ENCODE measurements around the gene CCDC171.

DNA sequence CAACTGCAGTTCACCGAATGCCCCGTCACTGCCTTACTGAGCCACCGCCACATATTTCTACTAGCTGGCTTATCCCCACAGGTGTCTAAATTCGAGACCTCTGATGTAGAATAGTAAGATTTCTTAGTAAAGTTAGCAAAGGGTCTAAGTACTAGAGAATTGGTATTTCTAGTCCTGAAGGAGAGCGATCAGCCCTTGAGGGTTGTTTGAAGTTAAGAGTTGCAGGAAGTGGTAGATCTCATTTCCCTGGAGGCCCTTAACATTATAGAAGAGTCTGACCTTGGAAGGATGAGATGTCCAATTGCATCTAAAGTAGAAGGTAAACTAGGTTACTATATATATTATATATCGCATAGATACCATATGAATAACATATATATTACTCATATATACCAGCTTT lies 451.8 kb downstream of the CCDC171 start:
- TF ChIP-seq, protein P1, sequence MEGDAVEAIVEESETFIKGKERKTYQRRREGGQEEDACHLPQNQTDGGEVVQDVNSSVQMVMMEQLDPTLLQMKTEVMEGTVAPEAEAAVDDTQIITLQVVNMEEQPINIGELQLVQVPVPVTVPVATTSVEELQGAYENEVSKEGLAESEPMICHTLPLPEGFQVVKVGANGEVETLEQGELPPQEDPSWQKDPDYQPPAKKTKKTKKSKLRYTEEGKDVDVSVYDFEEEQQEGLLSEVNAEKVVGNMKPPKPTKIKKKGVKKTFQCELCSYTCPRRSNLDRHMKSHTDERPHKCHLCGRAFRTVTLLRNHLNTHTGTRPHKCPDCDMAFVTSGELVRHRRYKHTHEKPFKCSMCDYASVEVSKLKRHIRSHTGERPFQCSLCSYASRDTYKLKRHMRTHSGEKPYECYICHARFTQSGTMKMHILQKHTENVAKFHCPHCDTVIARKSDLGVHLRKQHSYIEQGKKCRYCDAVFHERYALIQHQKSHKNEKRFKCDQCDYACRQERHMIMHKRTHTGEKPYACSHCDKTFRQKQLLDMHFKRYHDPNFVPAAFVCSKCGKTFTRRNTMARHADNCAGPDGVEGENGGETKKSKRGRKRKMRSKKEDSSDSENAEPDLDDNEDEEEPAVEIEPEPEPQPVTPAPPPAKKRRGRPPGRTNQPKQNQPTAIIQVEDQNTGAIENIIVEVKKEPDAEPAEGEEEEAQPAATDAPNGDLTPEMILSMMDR (IDR thresholded peaks at IDR 0.05), result no peak
- no peak for TF ChIP-seq POLR2A (IDR thresholded peaks at IDR 0.05)
